Measurements from ENCODE around the gene OSBPL9. TPM values are rescaled to one million over a fixed set of nuclear protein-coding genes. Genes with fewer than 3 reads are reported as not detected.

The OSBPL9 gene
- total and polyA plus RNA-seq, 8 donors = 30.7 to 51.0 (median 35.6) TPM

GRCh38 chr1:51727366-51727765, 110.5 kb downstream of the OSBPL9 start:
- Histone ChIP-seq H3K36me3 (no peaks in the 10 kb centered on the region), H3K4me3 (no peak overlapping the region), H3K27me3 (no peaks in the 10 kb centered on the region), H3K4me1 (peaks cover 3 to 13% (median 7%) of the 10 kb centered on the region in 3 donors), H3K9me3 (no peaks in the 10 kb centered on the region), H3K27ac (no peak overlapping the region)
- DNase-seq = no peak
- 69 to 80% methylated on average over 4 of the region's 4 CpGs for WGBS, 2 donors
- no peak for ATAC-seq
- no peak for TF ChIP-seq CTCF (IDR thresholded peaks at IDR 0.05)
- intact Hi-C loops (cut with DNase I) = no loop called here
- no peak for FAIRE-seq

- Histone ChIP-seq H3K27ac (peak overlapping the region in 2 of 4 donors; percentile 72 to 88), H3K36me3 (no peaks in the 10 kb centered on the region), H3K27me3 (no peaks in the 10 kb centered on the region), H3K4me3 (peak overlapping the region; percentile 71 to 87 (median 81)), H3K9me3 (no peaks in the 10 kb centered on the region), H3K4me1 (peaks cover 15 to 25% (median 20%) of the 10 kb centered on the region in 3 donors)
- 20 to 23% methylated on average over 12 of the region's 12 CpGs for WGBS, 2 donors
- FAIRE-seq (no peak), ATAC-seq (peak in 1 of 4 donors; percentile 2), DNase-seq (no peak)
- no peak for TF ChIP-seq CTCF (IDR thresholded peaks at IDR 0.05)
- intact Hi-C loops (cut with DNase I) = no loop called here
Observed at GRCh38 chr1:51728611-51729155, 111.8 kb downstream of the OSBPL9 start.

GRCh38 chr1:51729156-51729823, 112.4 kb downstream of the OSBPL9 start:
- Histone ChIP-seq H3K4me3 (peak overlapping the region; percentile 71 to 87 (median 81)), H3K9me3 (no peaks in the 10 kb centered on the region), H3K27me3 (no peaks in the 10 kb centered on the region), H3K4me1 (peaks cover 21 to 31% (median 25%) of the 10 kb centered on the region in 3 donors), H3K27ac (peak overlapping the region; percentile 72 to 93 (median 89)), H3K36me3 (no peaks in the 10 kb centered on the region)
- peak; percentile 96 to 99 (median 98) for DNase-seq
- FAIRE-seq = no peak
- TF ChIP-seq CTCF (IDR thresholded peaks at IDR 0.05) = no peak
- 0 to 1% methylated on average over 48 to 53 of the region's 53 CpGs for WGBS, 2 donors
- intact Hi-C loops (cut with DNase I) = no loop called here
- peak; percentile 93 to 97 (median 96) for ATAC-seq

- H3K4me3 ChIP-seq = peak overlapping the region; percentile 71 to 87 (median 81)
- no peak for FAIRE-seq
- intact Hi-C loops (cut with DNase I) = no loop called here
- peak; percentile 27 to 63 (median 46) for ATAC-seq
- no peak for TF ChIP-seq CTCF (IDR thresholded peaks at IDR 0.05)
- H3K27me3 ChIP-seq = no peaks in the 10 kb centered on the region
- WGBS, 2 donors = 0 to 1% methylated on average over 19 to 28 of the region's 28 CpGs
- no peaks in the 10 kb centered on the region for H3K9me3 ChIP-seq
- no peaks in the 10 kb centered on the region for H3K36me3 ChIP-seq
- H3K4me1 ChIP-seq = peaks cover 21 to 37% (median 30%) of the 10 kb centered on the region in 3 donors
- H3K27ac ChIP-seq = peak overlapping the region; percentile 72 to 93 (median 89)
- DNase-seq = no peak
Observed at GRCh38 chr1:51729824-51730301, 113.0 kb downstream of the OSBPL9 start.

GRCh38 chr1:51731998-51732397, 115.1 kb downstream of the OSBPL9 start:
- intact Hi-C loops (cut with DNase I) = no loop called here
- DNase-seq (no peak), ATAC-seq (no peak), FAIRE-seq (no peak)
- H3K27ac ChIP-seq = peak overlapping the region in 1 of 4 donors; percentile 10
- H3K4me3 ChIP-seq = peak overlapping the region in 1 of 4 donors; percentile 76
- H3K4me1 ChIP-seq = peaks cover 21 to 49% (median 43%) of the 10 kb centered on the region in 3 donors
- H3K36me3 ChIP-seq = no peaks in the 10 kb centered on the region
- H3K9me3 ChIP-seq = no peaks in the 10 kb centered on the region
- H3K27me3 ChIP-seq = no peaks in the 10 kb centered on the region
- TF ChIP-seq CTCF (IDR thresholded peaks at IDR 0.05) = no peak
- WGBS, 2 donors = 72 to 73% methylated on average over 4 of the region's 4 CpGs

Measured in pancreas (tissue), 10 donors.